Left cardiac atrium (tissue), 4 donors: ENCODE measurements around the gene TNNC1. TPM values are rescaled to one million over a fixed set of nuclear protein-coding genes. Genes with fewer than 3 reads are reported as not detected.
A peak's percentile ranks its signal among the peaks of the same experiment; 100 is the strongest.

ENCODE experiments used
- ATAC-seq, 2 donors: fragments of 200-7000 bp; cut with Tn5 transposase; one replicate each; pipeline ENCODE4 v1.9.1; 2020; ENCODE audit warnings: mild to moderate bottlenecking in 2 of 2, moderate library complexity in 2 of 2
- DNase-seq: peaks from one replicate; pipeline ENCODE4 v3.0.0-alpha.2; 2020
- intact Hi-C, 2 donors: fragments of 100-400 bp; cut with DNase I; formaldehyde crosslinking; loops; one replicate each; pipeline versions ENCODE4 v1.14.1 to v1.15.1; 2022 to 2023
- total RNA-seq, 2 donors: library from RNA; stranded (reverse); fragmentation: NEBNext Ultra II Directional; extraction: Animal tissue kit (Norgen Biotek cat#: 25700); gene quantifications; one replicate each; pipeline ENCODE4 v1.2.1, GENCODE V29; 2021
- donor health status: DM: no; HTN: yes; CAD: no.
- donor health status: DM: no; HTN: yes; CAD: no; lungs with severe emphysema.
- donor health status: DM: yes; HTN: yes; CAD: no.
- donor health status: Dilated cardiomyopathy.

The TNNC1 gene
- total RNA-seq, 2 donors from 2014 or later = 2,841 to 3,233 TPM

- intact Hi-C loops = no loop called here
- no peak for DNase-seq
- ATAC-seq = no peak
These were observed 15.8 kb downstream of the TNNC1 start for GRCh38 chr3:52438104-52438376.

- DNase-seq (no peak), ATAC-seq (no peak)
- intact Hi-C loops = no loop called here
These were observed 16.3 kb downstream of the TNNC1 start for GRCh38 chr3:52437326-52438103.

- ATAC-seq (peak; percentile 22 to 48), DNase-seq (peak; percentile 53)
- intact Hi-C loops = no loop called here
These were observed 17.2 kb downstream of the TNNC1 start for GRCh38 chr3:52436500-52437149.

DNA sequence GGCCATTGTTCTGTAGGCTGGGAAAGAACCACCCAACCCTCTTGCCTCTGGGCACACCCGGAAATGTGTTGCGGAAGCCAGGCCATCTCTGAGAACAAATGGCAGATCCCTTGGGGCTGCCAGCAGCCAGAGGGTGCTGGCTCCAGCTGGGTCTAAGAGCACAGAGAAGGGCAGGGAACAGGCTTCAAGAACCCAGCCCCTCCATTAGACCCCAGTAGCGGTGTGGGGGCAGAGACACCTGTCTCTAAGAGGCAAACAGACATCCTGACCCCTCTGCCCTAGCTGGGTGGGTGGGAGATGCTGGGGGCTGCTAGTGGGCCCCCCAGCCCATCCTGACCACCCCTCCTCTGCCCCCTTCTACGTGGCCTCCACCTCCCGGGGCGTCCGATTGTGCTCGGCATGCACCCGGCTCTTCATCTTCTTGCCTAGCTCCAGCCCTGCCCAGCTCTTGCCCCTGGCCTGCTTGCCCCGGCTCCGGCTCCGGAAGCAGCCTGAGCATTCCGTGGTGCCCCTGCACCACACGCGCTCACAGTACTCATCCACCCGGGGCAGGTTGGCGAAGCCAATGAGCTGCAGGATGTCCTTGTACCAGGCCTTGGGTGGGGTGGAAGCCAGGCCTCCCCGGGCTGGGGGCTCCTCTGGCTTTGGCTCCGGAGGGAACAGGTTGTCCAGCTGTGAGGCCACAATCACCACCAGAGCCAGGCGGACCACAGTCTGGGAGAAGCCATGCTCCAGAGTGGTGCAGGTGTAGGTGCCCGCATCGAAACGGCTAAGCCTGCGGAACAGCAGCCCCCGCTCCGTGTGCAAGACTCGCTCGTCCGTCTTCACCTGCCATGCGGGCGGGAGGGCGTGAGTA is 18.4 kb downstream of the TNNC1 start:
- no peak for DNase-seq
- intact Hi-C loops = no loop called here
- ATAC-seq = peak in 1 of 2 donors; percentile 24

GRCh38 chr3:52434491-52435115 is 19.2 kb downstream of the TNNC1 start:
- DNase-seq (no peak), ATAC-seq (no peak)
- intact Hi-C loops = no loop called here

GRCh38 chr3:52433996-52434479 is 19.8 kb downstream of the TNNC1 start:
- intact Hi-C loops = no loop called here
- DNase-seq = no peak
- no peak for ATAC-seq

DNA sequence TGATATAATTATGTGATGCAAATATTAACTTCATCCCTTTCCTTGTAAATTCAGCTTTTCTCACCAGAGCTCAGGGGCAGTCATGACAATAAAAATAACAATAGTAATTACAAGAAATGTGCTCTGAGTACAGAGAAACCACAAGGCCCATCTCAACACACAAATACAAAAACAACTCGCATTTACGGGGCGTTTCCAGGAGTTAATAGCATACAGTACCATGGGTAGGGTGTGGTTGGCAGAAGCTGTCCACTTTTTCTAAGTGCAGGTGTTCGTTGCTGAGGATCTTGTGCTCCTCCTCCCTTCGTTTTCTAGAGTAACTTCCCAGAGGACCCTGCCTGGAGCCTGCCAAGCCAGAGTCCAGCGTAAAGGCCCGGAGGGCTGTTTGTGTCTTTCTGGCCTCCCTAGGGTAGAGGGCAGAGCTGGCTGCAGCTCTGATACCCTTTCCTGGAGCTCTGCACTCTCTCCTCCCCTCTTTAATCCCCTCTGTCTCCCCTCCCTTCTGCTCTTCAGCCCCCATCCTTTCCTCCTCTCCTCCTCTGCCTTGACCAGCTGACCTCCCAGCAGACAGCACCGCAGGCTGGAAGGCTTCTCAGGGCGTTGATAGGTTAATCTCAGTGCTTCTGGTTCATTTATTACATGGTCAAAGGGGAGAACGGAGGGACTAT is 20.4 kb downstream of the TNNC1 start:
- ATAC-seq = peak; percentile 4 to 20
- intact Hi-C loops = no loop called here

GRCh38 chr3:52432691-52433141 is 21.1 kb downstream of the TNNC1 start:
- DNase-seq (no peak), ATAC-seq (peak; percentile 5 to 23)
- intact Hi-C loops = no loop called here

More for the DNA sequence above, 20.4 kb downstream of the TNNC1 start:
- DNase-seq = no peak

GRCh38 chr3:52432225-52432624 is 21.6 kb downstream of the TNNC1 start:
- intact Hi-C loops = no loop called here
- ATAC-seq = no peak
- DNase-seq = no peak

DNA sequence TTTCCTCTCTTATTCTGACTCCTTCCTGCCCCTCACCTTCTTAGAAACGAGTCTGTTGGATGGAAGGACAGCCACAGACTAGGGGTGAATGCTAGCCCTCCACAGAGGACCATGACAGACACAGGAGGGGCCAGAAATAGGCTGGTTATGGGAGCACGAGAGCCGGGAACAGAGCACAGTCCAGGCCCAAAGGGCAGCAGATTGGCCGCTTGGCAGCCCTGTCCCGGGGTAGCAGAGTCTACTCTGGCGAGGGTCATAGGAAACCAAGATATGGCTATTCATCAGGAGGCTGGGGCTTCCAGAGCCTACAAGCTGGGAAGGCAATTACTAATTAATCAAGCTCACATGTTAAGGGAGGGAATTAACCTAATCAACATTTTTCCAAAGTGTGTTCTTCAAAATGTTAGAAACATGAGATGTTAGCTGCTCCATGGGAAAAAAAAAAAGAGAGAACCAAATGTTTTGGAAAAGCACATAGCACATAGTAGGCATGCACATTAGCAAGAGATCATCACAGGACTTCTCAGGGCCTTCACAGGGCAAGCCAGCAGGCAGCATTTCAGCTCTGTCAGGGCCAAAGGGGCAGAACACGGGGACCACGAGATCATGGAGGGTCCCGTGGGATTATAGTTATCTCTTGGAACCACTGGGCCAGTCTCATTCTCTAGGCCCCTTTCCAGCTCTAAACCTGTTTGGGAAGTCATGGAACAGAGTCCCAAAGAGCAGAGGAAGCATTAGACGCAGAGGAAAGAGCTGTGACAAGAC is 22.2 kb downstream of the TNNC1 start:
- ATAC-seq (peak in 1 of 2 donors; percentile 13), DNase-seq (no peak)
- intact Hi-C loops = no loop called here

GRCh38 chr3:52430416-52430810 is 23.4 kb downstream of the TNNC1 start:
- DNase-seq = no peak
- ATAC-seq = no peak
- intact Hi-C loops = no loop called here

GRCh38 chr3:52429779-52430415 is 23.9 kb downstream of the TNNC1 start:
- ATAC-seq (peak in 1 of 2 donors; percentile 13), DNase-seq (no peak)
- intact Hi-C loops = no loop called here

DNA sequence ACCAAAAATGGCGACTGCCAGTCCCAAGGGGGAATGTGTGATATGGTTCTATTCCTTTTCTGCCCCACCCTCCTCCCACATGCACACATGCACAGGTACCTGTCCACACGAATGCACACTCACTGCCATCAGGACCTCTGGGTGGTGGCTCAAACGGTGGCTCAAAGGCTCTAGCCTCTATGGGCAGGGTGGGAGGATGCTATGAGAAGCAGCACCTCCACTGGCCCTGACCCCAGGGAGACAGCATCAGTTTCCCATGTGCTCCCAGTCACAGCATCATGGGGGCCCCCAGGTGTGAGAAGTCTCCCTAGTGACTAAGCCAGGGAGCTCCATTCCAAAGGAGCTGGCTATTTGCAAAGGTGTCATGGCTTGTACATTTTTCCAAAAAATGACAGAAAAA is 24.8 kb downstream of the TNNC1 start:
- ATAC-seq = no peak
- intact Hi-C loops = no loop called here
- no peak for DNase-seq

GRCh38 chr3:52428151-52429005 is 25.5 kb downstream of the TNNC1 start:
- DNase-seq (peak; percentile 64), ATAC-seq (peak; percentile 72 to 79)
- intact Hi-C loops = loop anchor here in 1 of 2 donors (1.0 kb wide), 1 partner anchor 19 kb away; no protein-coding TSS in a partner anchor

- peak; percentile 36 to 80 for ATAC-seq
- no peak for DNase-seq
- intact Hi-C loops = no loop called here
These were observed 30.7 kb downstream of the TNNC1 start for GRCh38 chr3:52423173-52423572.

- ATAC-seq = no peak
- DNase-seq = no peak
- intact Hi-C loops = no loop called here
These were observed 31.2 kb downstream of the TNNC1 start for GRCh38 chr3:52422669-52423068.

- DNase-seq (no peak), ATAC-seq (peak in 1 of 2 donors; percentile 31)
- intact Hi-C loops = no loop called here
These were observed 33.5 kb downstream of the TNNC1 start for GRCh38 chr3:52420388-52420787.
